ENCODE results near the gene CILP.

CILP gene

DNA sequence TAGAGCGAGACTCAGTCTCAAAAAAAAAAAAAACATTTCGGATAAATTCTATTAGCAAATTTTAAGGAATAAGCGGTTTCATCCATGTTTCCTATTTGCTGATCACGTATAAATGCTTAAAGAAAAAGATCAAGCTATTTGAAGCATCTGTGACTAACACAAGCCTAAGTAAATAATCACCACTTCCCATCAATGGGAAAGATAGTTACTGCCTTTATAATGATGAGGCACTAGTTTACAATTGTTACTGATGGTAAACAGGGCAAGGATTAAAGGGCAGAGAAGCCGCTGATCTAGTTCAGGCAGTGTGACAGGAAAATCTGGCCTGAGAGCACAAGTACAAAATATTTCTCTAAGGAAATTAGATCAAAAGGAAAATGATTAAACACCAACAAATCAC is 39.8 kb downstream of the CILP start:
- Mint-ChIP-seq H3K27ac (no peak overlapping the region), H3K4me1 (peaks cover 9% of the 10 kb centered on the region), H3K36me3 (peaks cover 11% of the 10 kb centered on the region), H3K4me3 (no peak overlapping the region), H3K9me3 (no peaks in the 10 kb centered on the region), H3K27me3 (no peaks in the 10 kb centered on the region)
- ATAC-seq (ENCODE audit: low read depth) = no peak
- DNase-seq (ENCODE audit: low spot score in 2 of 2) = no peak

- H3K27me3 Mint-ChIP-seq = no peaks in the 10 kb centered on the region
- DNase-seq (ENCODE audit: low spot score in 2 of 2) = no peak
Measured at GRCh38 chr15:65165875-65166274, 45.4 kb downstream of the CILP start.

GRCh38 chr15:65164139-65164538 is 47.1 kb downstream of the CILP start:
- Mint-ChIP-seq H3K36me3 (peaks cover 5% of the 10 kb centered on the region), H3K9me3 (no peaks in the 10 kb centered on the region), H3K4me1 (no peaks in the 10 kb centered on the region), H3K27me3 (no peaks in the 10 kb centered on the region), H3K27ac (no peak overlapping the region), H3K4me3 (no peak overlapping the region)
- no peak for DNase-seq (ENCODE audit: low spot score in 2 of 2)
- no peak for ATAC-seq (ENCODE audit: low read depth)

More at GRCh38 chr15:65165875-65166274, 45.4 kb downstream of the CILP start:
- no peaks in the 10 kb centered on the region for H3K9me3 Mint-ChIP-seq
- no peak for ATAC-seq (ENCODE audit: low read depth)
- H3K27ac Mint-ChIP-seq = no peak overlapping the region
- no peaks in the 10 kb centered on the region for H3K4me1 Mint-ChIP-seq
- H3K36me3 Mint-ChIP-seq = peaks cover 2% of the 10 kb centered on the region
- no peak overlapping the region for H3K4me3 Mint-ChIP-seq

- DNase-seq (ENCODE audit: low spot score in 2 of 2) = no peak
- Mint-ChIP-seq H3K27me3 (no peaks in the 10 kb centered on the region), H3K9me3 (no peaks in the 10 kb centered on the region), H3K27ac (no peak overlapping the region), H3K4me1 (no peaks in the 10 kb centered on the region), H3K36me3 (peaks cover 3% of the 10 kb centered on the region), H3K4me3 (no peak overlapping the region)
- no peak for ATAC-seq (ENCODE audit: low read depth)
Measured at GRCh38 chr15:65163041-65163440, 48.2 kb downstream of the CILP start.

DNA sequence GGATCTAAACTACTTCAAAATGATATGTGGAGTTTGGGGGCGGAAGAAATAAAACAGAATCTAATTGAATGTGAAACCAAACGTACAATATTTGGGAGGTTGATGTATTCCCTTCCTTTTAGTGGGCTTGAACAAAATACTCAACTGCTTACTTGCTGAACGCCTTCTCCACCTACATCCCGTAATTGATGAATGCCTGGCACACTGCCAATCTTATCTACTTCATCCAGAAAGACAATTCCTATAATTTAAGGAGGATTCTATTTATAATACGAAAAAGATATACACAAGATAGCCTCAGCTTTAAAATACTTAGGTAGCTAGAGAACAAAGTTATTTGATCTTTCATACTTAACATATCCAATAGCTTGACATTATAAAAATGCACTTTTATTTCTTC is 54.6 kb downstream of the CILP start:
- no peaks in the 10 kb centered on the region for H3K9me3 Mint-ChIP-seq
- no peak overlapping the region for H3K4me3 Mint-ChIP-seq
- DNase-seq (ENCODE audit: low spot score in 2 of 2) (no peak), ATAC-seq (ENCODE audit: low read depth) (no peak)
- no peaks in the 10 kb centered on the region for H3K4me1 Mint-ChIP-seq
- H3K27me3 Mint-ChIP-seq = no peaks in the 10 kb centered on the region
- peaks cover 26% of the 10 kb centered on the region for H3K36me3 Mint-ChIP-seq
- no peak overlapping the region for H3K27ac Mint-ChIP-seq

GRCh38 chr15:65154720-65155119 is 56.6 kb downstream of the CILP start:
- DNase-seq (ENCODE audit: low spot score in 2 of 2) (no peak), ATAC-seq (ENCODE audit: low read depth) (no peak)
- no peaks in the 10 kb centered on the region for H3K9me3 Mint-ChIP-seq
- no peaks in the 10 kb centered on the region for H3K27me3 Mint-ChIP-seq
- no peaks in the 10 kb centered on the region for H3K4me1 Mint-ChIP-seq
- H3K36me3 Mint-ChIP-seq = peaks cover 28% of the 10 kb centered on the region
- no peak overlapping the region for H3K27ac Mint-ChIP-seq
- no peak overlapping the region for H3K4me3 Mint-ChIP-seq

DNA sequence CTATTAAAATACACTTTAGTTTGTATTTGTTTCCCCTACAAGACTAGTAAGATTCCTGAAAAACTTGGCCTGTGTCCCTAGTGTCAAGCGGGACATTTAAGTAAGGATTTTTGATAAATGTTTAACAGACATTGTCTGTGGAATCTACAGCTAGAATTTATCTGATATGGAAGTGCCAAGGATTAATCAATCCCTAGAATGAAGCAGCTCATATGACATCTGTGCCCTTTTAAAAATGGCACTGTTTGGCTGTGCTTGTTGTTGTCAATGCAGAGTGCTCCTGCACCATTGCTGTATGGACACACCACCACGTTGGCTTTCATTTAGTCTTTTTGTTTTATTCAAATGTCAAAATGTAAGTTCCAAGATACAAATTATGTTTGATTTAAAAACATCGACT is 63.4 kb downstream of the CILP start:
- H3K27ac Mint-ChIP-seq = peak overlapping the region; percentile 31
- no peaks in the 10 kb centered on the region for H3K4me1 Mint-ChIP-seq
- H3K36me3 Mint-ChIP-seq = peaks cover 16% of the 10 kb centered on the region
- no peak overlapping the region for H3K4me3 Mint-ChIP-seq
- H3K9me3 Mint-ChIP-seq = no peaks in the 10 kb centered on the region
- H3K27me3 Mint-ChIP-seq = no peaks in the 10 kb centered on the region
- no peak for DNase-seq (ENCODE audit: low spot score in 2 of 2)
- ATAC-seq (ENCODE audit: low read depth) = no peak

GRCh38 chr15:65146438-65146837 is 64.8 kb downstream of the CILP start:
- no peak overlapping the region for H3K27ac Mint-ChIP-seq
- DNase-seq (ENCODE audit: low spot score in 2 of 2) (no peak), ATAC-seq (ENCODE audit: low read depth) (no peak)
- no peaks in the 10 kb centered on the region for H3K27me3 Mint-ChIP-seq
- no peaks in the 10 kb centered on the region for H3K4me1 Mint-ChIP-seq
- H3K9me3 Mint-ChIP-seq = no peaks in the 10 kb centered on the region
- H3K36me3 Mint-ChIP-seq = peaks cover 11% of the 10 kb centered on the region
- H3K4me3 Mint-ChIP-seq = no peak overlapping the region
